Stimulated activated CD8-positive, alpha-beta memory T cell treated with anti-CD3 and anti-CD28 coated beads, Interleukin-7, amount 100 ng/mL, for 4 hours (primary cell): Measurements from ENCODE around the gene COL19A1.

Experiments used
- DNase-seq, 2 donors: peaks; one replicate each; pipeline ENCODE4 v3.0.0-alpha.2; 2020; ENCODE audit warnings: low read depth in 2 of 2

Gene COL19A1

GRCh38 chr6:70059039-70059719, 192.8 kb downstream of the COL19A1 start:
- no peak for DNase-seq

GRCh38 chr6:70060680-70061079, 194.3 kb downstream of the COL19A1 start:
- DNase-seq, result no peak

DNA sequence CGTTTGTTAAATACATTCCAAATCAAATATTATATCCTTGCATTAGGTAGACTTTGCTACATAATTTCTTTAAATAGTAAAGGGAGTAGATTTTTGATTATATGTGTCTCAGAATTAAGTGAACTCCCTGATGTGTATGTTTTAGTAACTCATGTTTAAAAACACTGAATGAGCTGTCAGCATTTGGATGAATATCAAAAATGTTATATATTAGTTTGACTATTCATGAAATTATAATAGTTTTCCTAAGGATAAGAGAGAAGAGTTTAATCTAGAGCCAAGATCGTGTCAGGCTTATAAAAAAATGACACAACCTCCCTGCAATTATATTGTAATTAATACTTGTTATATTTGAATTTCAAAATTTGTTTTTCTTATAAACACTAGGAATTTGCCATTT, 195.2 kb downstream of the COL19A1 start:
- no peak for DNase-seq

DNA sequence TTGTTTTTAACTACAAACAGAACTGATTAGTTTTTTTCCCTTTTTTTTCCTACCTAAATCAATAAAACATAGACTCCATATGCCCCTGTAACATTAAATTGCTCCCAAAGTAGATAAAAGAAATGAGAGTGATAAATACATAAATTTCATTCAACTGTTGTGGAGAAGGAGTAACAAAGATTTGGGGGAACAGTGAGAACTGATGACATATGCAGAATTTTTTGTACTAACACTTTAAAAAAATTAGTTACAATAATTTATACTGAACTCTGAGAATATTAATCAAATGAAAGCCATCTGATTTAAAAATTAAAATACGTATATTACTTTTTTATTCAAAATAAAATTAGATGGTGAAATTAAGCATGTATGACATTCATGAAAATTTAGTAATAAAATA, 195.7 kb downstream of the COL19A1 start:
- DNase-seq, result no peak

GRCh38 chr6:70072540-70073179, 206.3 kb downstream of the COL19A1 start:
- no peak for DNase-seq

DNA sequence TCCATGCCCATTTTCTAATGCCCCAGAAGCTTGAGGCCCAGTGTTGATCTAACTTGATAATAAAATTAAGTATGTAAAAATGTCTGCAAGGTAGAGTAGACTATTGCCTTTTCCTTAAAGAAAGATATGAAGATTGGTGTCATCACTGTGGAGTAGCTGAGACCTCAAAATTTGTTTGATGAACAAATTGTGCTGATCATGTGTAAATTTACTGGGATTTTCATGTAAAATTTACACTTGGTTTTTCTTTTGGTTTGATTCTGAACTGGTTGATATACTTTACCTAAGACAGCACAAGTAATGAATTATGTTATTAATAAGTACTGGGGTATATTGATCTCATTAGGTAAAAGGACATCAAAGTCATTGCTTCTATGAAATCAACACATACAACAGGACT, 207.3 kb downstream of the COL19A1 start:
- no peak for DNase-seq

- no peak for DNase-seq
These were observed 212.9 kb downstream of the COL19A1 start for GRCh38 chr6:70079241-70079640.

DNA sequence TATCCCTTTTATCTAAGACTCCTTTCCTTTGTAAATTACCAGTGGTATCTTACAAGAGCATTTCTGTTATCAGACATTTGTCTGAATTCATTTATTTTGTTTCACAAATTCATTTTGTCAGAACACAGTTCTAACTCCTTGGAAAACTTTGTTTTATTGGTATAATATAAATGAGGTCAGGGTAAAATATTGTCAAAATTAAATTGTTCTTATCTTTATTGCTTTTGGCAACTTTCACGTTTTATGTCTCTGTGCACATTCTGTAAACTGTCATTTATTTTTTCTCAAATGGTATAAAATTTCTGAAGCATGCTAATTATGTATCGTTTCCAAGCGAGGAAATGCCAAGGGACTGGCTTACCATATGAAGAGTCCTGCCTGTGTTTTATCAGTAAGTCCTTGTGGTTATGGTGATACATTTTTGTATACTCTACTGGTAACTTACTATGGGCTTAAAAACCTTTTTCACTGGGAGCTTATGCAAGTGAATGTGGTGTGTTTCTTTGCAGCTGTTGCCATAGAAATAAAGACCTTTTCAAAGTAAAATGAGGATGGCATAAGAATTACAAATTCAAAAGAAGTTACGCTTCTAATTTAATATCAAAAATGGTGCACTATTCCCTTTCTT, 214.2 kb downstream of the COL19A1 start:
- DNase-seq, result no peak

- DNase-seq, result no peak
These were observed 216.5 kb downstream of the COL19A1 start for GRCh38 chr6:70082830-70083229.

- DNase-seq, result no peak
These were observed 220.4 kb downstream of the COL19A1 start for GRCh38 chr6:70086806-70087205.

- no peak for DNase-seq
These were observed 227.8 kb downstream of the COL19A1 start for GRCh38 chr6:70094156-70094555.

DNA sequence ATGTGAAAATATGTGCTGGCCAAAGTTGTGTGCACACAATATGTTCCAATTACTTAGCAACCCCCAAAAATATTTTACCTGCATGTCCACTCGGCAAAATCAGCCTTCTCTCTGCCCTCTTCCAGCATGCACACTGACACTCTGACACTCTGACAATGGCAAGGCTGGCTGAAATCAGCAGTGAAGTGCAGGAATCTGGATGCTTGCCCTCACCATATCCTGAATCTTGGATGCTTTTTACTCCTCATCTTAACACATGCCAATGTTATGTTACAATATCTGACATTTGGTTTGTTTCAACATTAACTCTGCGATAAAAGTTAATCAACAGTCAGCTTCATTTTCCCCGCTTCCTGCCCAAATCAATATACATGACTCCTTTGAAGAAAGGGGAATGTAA, 233.4 kb downstream of the COL19A1 start:
- DNase-seq, result no peak

DNA sequence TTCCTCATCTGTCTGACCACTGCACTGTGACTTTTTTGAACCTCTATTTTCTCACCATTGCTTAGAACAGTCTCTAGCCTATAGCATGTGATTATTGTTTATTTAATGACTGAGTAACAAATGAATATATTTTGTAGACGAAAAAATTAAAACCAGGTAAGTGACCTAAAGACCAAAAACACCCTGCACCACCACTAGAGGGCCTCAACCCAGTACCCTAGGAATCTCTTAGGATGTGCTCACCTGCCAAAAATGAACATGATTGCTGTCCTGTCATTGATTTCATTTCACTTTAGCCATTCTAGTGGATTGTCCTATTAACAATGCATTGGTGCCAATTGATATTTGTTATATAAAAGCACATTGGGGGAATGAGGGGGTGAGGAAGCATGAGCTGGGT, 237.4 kb downstream of the COL19A1 start:
- DNase-seq, result no peak

- DNase-seq, result no peak
These were observed 241.7 kb downstream of the COL19A1 start for GRCh38 chr6:70107852-70108629.

DNA sequence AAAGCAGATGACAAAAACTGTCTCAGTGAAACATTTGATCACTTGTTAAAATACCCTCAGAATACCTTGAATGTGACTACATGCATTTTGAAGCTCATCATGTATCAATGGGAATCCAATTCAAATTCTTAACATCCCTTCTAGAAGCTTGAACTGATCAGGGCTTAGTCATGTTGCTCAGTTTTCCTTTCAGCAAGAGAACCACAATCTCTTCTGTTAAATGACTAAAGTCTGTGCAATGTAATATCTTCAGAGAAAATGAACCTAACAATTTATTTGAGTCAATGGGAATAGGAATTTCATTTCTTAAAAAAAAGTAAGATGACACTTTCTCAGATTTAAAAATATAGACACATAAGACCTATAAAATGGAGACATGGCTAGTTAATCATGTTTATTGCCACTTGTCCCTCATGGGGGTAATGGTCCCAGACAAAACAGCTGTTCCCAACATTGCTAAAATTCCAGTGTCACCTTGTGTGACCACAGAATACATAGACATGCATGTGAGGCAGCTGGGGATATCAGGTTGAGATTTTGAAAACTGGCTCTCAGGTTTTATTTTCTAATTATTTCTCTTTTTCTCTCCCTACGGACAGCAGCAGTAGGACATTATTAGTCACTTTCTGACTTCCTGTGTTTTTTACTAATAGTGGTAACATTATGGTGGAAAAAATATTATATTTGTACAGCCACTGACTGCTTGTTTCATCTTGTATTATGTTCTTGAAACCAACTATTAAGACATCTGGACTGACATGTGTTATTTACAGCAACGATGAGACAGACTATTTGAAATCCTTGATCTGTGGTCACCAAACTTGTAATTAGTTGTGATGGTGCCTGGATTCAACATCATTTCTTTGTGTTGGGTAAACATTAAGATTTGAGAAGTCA, 244.0 kb downstream of the COL19A1 start:
- no peak for DNase-seq

DNA sequence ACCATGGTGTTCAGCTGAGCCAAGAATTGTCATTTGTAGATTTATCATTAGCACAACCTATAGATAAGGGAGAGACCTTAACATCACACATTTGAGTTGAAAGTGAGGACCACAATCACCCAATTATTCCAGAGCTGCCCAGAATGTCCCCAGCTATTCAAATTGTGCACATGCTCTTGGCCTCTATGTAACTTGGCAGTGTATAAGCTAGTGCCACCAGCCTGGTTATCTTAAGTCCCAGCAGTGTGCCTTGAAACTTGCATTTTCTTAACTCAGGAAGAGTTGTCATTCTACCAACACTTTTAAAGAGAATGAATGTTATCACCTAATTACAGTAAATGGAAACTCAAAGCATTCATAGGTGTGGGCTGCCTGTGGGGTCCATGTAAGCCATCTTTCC, 245.4 kb downstream of the COL19A1 start:
- DNase-seq, result no peak

DNA sequence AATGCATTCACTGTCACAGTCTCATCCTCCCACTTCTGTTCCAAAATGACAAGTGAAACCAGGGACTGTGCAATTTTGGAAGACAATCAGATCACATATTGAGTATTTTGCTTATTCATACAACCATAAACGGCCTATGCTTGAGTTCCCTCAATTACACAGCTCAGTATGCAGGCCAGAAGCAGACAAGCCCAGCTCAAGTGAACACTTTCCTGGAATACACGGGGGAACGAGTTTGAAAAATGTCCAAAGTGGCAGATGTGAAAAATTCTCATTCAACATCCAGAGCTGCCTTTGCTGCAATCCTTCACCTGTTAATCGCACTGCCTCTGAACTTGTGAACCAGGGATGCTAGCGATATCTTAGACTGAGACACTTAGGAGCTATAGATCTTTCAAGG, 246.4 kb downstream of the COL19A1 start:
- no peak for DNase-seq

GRCh38 chr6:70113171-70113570, 246.8 kb downstream of the COL19A1 start:
- DNase-seq, result no peak

DNA sequence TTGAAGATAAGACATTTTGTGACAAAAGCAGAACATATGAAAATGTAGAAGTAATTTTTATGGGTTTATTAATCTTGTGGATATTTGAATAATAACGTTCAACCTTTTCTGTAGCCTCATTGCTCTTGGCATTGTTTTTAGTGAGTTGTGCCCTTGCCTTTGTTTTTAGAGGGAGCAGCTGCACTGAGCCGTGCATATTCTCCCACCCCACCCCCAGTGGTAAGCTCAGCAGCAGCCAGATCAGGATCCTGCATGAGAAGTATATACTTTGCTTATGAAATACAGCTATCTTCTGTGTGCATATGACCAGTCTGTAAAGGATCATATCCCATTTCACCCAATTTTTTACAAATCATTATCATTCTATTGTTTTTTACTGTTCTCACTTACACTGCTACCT, 252.3 kb downstream of the COL19A1 start:
- no peak for DNase-seq

- DNase-seq, result no peak
These were observed 253.0 kb downstream of the COL19A1 start for GRCh38 chr6:70119218-70119835.

DNA sequence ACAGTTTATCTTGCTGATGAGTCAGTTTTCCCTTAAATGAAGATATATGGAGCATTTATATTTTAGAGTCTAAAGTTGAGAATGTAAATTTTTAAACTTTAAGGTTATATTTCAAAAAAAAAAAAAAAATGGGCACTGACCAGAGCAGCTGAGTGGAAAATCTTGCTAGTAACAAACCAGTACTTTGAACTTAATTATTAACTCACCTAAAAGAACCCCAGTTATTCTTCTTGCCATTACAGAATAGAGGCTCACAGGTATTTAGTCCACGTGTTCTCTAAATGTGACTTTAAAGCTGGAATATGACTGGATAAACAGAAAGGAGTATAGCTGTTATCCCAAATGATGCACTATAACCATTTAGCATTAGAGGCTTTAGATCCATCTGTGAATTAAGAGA, 258.1 kb downstream of the COL19A1 start:
- DNase-seq, result no peak
